K562 (cell line): ENCODE results near the gene ARMH1. TPM values are rescaled to one million over a fixed set of nuclear protein-coding genes. Genes with fewer than 3 reads are reported as not detected.

Source experiments
- ATAC-seq: fragments of 200-7000 bp; cut with Tn5 transposase; 3 replicates; pipeline ENCODE4 v1.9.1; 2020; ENCODE audit warnings: moderate library complexity
- BruUV-seq: library from RNA; stranded (reverse); fragments of 400-500 nt; replicated peaks from 2 replicates; lab custom pipeline; 2021; lab: Mats Ljungman, UMichigan
- CTCF ChIA-PET: fragments of 300-600 bp; formaldehyde crosslinking; extraction: SDS; loops from one replicate; lab custom pipeline; 2021; ENCODE audit warnings: low intra/inter-chr PET ratio; lab: Yijun Ruan, JAX
- POLR2A ChIA-PET: fragments of 300-600, 350-650 bp; sonication (Branson Sonifier 250); formaldehyde crosslinking; extraction: SDS; loops from one replicate; lab custom pipeline; 2021; ENCODE audit warnings: antibody characterized with exemption, inconsistent platforms; lab: Yijun Ruan, JAX
- DNase-seq, 4 experiments: peaks; one replicate each; pipeline versions ENCODE4 v3.0.0 to v3.0.0-alpha.2; 2011 to 2018; ENCODE audit warnings: low spot score in 3 of 4, mixed read lengths in 3 of 4; ENCODE audit errors: extremely low read depth in 1 of 4
- FAIRE-seq: peaks from 2 replicates; lab custom pipeline; 2011; peaks lifted over from hg19 to GRCh38; lab: Jason Lieb, UNC
- H2AFZ ChIP-seq: 2 replicates; pipeline ENCODE4 v1.6.0; 2011; ENCODE audit warnings: low read depth, low read length, control low read depth, inconsistent platforms
- H3K27ac ChIP-seq: fragments of 200-600 bp; 3 replicates; pipeline ENCODE4 v1.8.0; 2011; ENCODE audit warnings: low read depth, mild to moderate bottlenecking, control low read depth, inconsistent platforms, low read length, moderate library complexity, mixed read lengths; ENCODE audit errors: extremely low read depth
- H3K27me3 ChIP-seq, 2 experiments: fragments of 300-600 bp in 1 of 2; 2 replicates in 1 of 2; 3 replicates in 1 of 2; pipeline versions ENCODE4 v1.6.0 to v1.8.0; 2011; ENCODE audit warnings: inconsistent platforms in 2 of 2, low read length in 2 of 2, mild to moderate bottlenecking in 1 of 2, mixed read lengths in 1 of 2, moderate library complexity in 1 of 2; ENCODE audit not compliant: control insufficient read depth in 2 of 2, insufficient read depth in 2 of 2
- H3K36me3 ChIP-seq: fragments of 300-600 bp; 3 replicates; pipeline ENCODE4 v1.8.0; 2011; ENCODE audit warnings: mild to moderate bottlenecking, low read length, inconsistent platforms; ENCODE audit not compliant: control insufficient read depth, insufficient read depth
- H3K4me1 ChIP-seq, 2 experiments: fragments of 200-600 bp in 1 of 2; replicated peaks in 1 of 2; 2 replicates in 1 of 2; 3 replicates in 1 of 2; pipeline versions ENCODE4 v1.5.1 to v1.8.0; 2011; ENCODE audit warnings: inconsistent platforms in 2 of 2, low read length in 2 of 2, mild to moderate bottlenecking in 1 of 2, mixed read lengths in 1 of 2, moderate library complexity in 1 of 2; ENCODE audit not compliant: control insufficient read depth in 2 of 2, insufficient read depth in 2 of 2
- H3K4me2 ChIP-seq: 2 replicates; pipeline ENCODE4 v1.6.1; 2011; ENCODE audit warnings: low read length, control low read depth, inconsistent platforms, mixed read lengths; ENCODE audit not compliant: insufficient read depth
- H3K4me3 ChIP-seq: fragments of 200-600 bp; sonication (generic), shearing (Covaris generic); 2 replicates; pipeline ENCODE4 v1.5.1; 2016; ENCODE audit warnings: control low read depth, inconsistent platforms
- H3K79me2 ChIP-seq: fragments of 200-600 bp; 3 replicates; pipeline ENCODE4 v1.8.0; 2011; ENCODE audit warnings: low read length, inconsistent platforms; ENCODE audit not compliant: control insufficient read depth, insufficient read depth
- H3K9ac ChIP-seq, 2 experiments: 2 replicates each; pipeline versions ENCODE4 v1.6.0 to v1.6.1; 2011; ENCODE audit warnings: low read depth in 2 of 2, low read length in 2 of 2, control low read depth in 1 of 2, inconsistent platforms in 1 of 2, mild to moderate bottlenecking in 1 of 2, mixed read lengths in 1 of 2; ENCODE audit not compliant: insufficient read depth in 1 of 2
- H3K9me1 ChIP-seq: one replicate; pipeline ENCODE4 v1.6.0; 2011; ENCODE audit warnings: inconsistent platforms, mild to moderate bottlenecking, low read length, moderate library complexity; ENCODE audit not compliant: control insufficient read depth, insufficient read depth
- H3K9me3 ChIP-seq: replicated peaks from 2 replicates; pipeline ENCODE4 v1.5.1; 2011; ENCODE audit warnings: low read depth, low read length, inconsistent platforms; ENCODE audit not compliant: control insufficient read depth, insufficient read depth
- H4K20me1 ChIP-seq: replicated peaks from 2 replicates; pipeline ENCODE4 v1.6.1; 2011; ENCODE audit warnings: low read length, inconsistent platforms, mixed read lengths; ENCODE audit not compliant: control insufficient read depth, insufficient read depth
- KAT2B ChIP-seq: IDR thresholded peaks from one replicate; pipeline ENCODE4 v1.6.1; 2012; ENCODE audit warnings: low read depth, mild to moderate bottlenecking, control low read depth, inconsistent platforms, low read length, moderate library complexity
- KDM1A ChIP-seq, 2 experiments: fragments of 450-650 bp; IDR thresholded peaks; 2 replicates each; pipeline ENCODE4 v1.6.1; 2016; ENCODE audit warnings: mild to moderate bottlenecking in 2 of 2
- L3MBTL2 ChIP-seq: fragments of 450-650 bp; IDR thresholded peaks from 2 replicates; pipeline ENCODE4 v1.6.1; 2016; ENCODE audit warnings: mild to moderate bottlenecking, moderate library complexity
- MEF2D ChIP-seq: conservative IDR thresholded peaks from 2 replicates; pipeline ENCODE4 v1.6.1; 2016; ENCODE audit warnings: low read depth, missing genetic modification characterization, missing compliant biosample characterization
- STAT5B ChIP-seq: fragments of 250-450 bp; sonication (Bioruptor Pico); IDR thresholded peaks from 2 replicates; pipeline ENCODE4 v1.8.0; 2021; ENCODE audit warnings: mild to moderate bottlenecking, inconsistent platforms
- WGBS: fragments of 100-300 bp; shearing (Covaris generic); methylation state at CpG from one replicate; pipeline ENCODE4 v1.1.6; 2016; ENCODE audit warnings: low coverage, mixed read lengths; ENCODE audit not compliant: insufficient coverage; ENCODE audit errors: missing lambda C conversion rate; 5-methylcytosine and 5-hydroxymethylcytosine counted together
- in situ Hi-C: fragments of 300-500 bp; cut with MboI; formaldehyde crosslinking; loops from 4 replicates; pipeline ENCODE4 v1.15.0; 2018; ENCODE audit warnings: inconsistent platforms, mixed read lengths
- intact Hi-C: fragments of 100-400 bp; cut with micrococcal nuclease; formaldehyde crosslinking; loops from 2 replicates; pipeline ENCODE4 v1.14.2; 2022
- polyA plus RNA-seq, 8 experiments: library from polyadenylated mRNA; depleted of rRNA in 4 of 8; stranded (reverse) in 5 of 8; unstranded in 3 of 8; fragments of >200 nt; fragmentation: Nextera tagmentation in 2 of 8; fragmentation: Illumina TruSeq in 1 of 8; extraction: Ambion mirVana in 2 of 8; extraction: Trizol in 1 of 8; gene quantifications; 2 replicates each; pipeline versions ENCODE4 v1.2.1 to v1.2.3, GENCODE V29; 2011 to 2014; ENCODE audit warnings: inconsistent platforms in 1 of 8, missing spikeins in 1 of 8
- total RNA-seq, 7 experiments: library from RNA; depleted of rRNA in 6 of 7; stranded (reverse); fragments of >200 nt in 6 of 7; fragmentation: Illumina TruSeq in 2 of 7; extraction: Trizol in 2 of 7; gene quantifications; 2 replicates each; pipeline versions ENCODE4 v1.2.1 to v1.2.3, GENCODE V29; 2011 to 2021; ENCODE audit warnings: low replicate concordance in 1 of 7
- TF ChIP-seq, protein P1 (sequence below), 3 experiments: IDR thresholded peaks in 2 of 3; conservative IDR thresholded peaks in 1 of 3; 2 replicates each; pipeline ENCODE4 v1.5.1; 2011 to 2012; ENCODE audit warnings: low read length in 3 of 3, mild to moderate bottlenecking in 3 of 3, control low read depth in 2 of 3, improper control_type of control experiment in 1 of 3, inconsistent platforms in 1 of 3, low read depth in 1 of 3, mixed read lengths in 1 of 3, moderate library complexity in 1 of 3; ENCODE audit not compliant: insufficient read depth in 2 of 3
- TF ChIP-seq, protein P2 (sequence below): fragments of 450-650 bp; IDR thresholded peaks from 2 replicates; pipeline ENCODE4 v1.6.1; 2016; ENCODE audit warnings: mild to moderate bottlenecking, moderate library complexity
- TF ChIP-seq, protein P3 (sequence below): fragments of 250-450 bp; sonication (Bioruptor Pico); IDR thresholded peaks from 2 replicates; pipeline ENCODE4 v1.8.0; 2022; ENCODE audit warnings: moderate library complexity, mild to moderate bottlenecking, inconsistent platforms

ARMH1 gene
- total and polyA plus RNA-seq, 9 of the 15 experiments (the other 6 are each of a cell fraction or from before 2014, with no cell fraction given), result 0.41 TPM; not detected in 8

DNA sequence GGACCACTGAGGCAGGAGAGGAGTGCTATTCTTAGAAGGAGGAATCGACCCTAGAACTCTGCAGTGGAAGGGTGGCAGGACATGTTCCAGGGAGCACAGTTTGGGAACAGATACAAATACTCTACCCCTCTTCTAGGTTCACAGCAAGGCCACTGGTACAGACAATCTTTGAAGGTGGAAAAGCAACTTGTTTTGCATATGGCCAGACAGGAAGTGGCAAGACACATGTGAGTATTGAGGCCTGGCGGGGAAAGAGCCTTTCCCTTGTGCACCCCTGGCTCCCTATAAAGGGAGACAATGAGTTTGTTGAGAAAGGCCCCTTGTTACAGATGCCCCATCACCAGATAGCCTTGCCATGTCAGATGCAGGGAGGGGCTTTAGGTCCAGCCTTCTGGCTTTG is 82.9 kb downstream of the ARMH1 start:
- CTCF ChIA-PET, result no interaction called here
- Histone ChIP-seq H3K79me2 (no peaks in the 10 kb centered on the region; the same call in 2 of the 3 replicates), H3K4me1 (no peaks in the 10 kb centered on the region)
- TF ChIP-seq KDM1A (IDR thresholded peaks at IDR 0.05) (no peak), L3MBTL2 (no peak), STAT5B (CRISPR knock-in tag) (no peak), KAT2B (no peak), MEF2D (tag) (no peak)
- TF ChIP-seq, protein P1, sequence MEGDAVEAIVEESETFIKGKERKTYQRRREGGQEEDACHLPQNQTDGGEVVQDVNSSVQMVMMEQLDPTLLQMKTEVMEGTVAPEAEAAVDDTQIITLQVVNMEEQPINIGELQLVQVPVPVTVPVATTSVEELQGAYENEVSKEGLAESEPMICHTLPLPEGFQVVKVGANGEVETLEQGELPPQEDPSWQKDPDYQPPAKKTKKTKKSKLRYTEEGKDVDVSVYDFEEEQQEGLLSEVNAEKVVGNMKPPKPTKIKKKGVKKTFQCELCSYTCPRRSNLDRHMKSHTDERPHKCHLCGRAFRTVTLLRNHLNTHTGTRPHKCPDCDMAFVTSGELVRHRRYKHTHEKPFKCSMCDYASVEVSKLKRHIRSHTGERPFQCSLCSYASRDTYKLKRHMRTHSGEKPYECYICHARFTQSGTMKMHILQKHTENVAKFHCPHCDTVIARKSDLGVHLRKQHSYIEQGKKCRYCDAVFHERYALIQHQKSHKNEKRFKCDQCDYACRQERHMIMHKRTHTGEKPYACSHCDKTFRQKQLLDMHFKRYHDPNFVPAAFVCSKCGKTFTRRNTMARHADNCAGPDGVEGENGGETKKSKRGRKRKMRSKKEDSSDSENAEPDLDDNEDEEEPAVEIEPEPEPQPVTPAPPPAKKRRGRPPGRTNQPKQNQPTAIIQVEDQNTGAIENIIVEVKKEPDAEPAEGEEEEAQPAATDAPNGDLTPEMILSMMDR (IDR thresholded peaks at IDR 0.05 in 2 of 3, conservative IDR thresholded peaks at IDR 0.05 in 1 of 3; ENCODE audit: insufficient read depth in 2 of 3, low read depth in 1 of 3, low read length in 3 of 3), result no peak
- TF ChIP-seq, protein P2, sequence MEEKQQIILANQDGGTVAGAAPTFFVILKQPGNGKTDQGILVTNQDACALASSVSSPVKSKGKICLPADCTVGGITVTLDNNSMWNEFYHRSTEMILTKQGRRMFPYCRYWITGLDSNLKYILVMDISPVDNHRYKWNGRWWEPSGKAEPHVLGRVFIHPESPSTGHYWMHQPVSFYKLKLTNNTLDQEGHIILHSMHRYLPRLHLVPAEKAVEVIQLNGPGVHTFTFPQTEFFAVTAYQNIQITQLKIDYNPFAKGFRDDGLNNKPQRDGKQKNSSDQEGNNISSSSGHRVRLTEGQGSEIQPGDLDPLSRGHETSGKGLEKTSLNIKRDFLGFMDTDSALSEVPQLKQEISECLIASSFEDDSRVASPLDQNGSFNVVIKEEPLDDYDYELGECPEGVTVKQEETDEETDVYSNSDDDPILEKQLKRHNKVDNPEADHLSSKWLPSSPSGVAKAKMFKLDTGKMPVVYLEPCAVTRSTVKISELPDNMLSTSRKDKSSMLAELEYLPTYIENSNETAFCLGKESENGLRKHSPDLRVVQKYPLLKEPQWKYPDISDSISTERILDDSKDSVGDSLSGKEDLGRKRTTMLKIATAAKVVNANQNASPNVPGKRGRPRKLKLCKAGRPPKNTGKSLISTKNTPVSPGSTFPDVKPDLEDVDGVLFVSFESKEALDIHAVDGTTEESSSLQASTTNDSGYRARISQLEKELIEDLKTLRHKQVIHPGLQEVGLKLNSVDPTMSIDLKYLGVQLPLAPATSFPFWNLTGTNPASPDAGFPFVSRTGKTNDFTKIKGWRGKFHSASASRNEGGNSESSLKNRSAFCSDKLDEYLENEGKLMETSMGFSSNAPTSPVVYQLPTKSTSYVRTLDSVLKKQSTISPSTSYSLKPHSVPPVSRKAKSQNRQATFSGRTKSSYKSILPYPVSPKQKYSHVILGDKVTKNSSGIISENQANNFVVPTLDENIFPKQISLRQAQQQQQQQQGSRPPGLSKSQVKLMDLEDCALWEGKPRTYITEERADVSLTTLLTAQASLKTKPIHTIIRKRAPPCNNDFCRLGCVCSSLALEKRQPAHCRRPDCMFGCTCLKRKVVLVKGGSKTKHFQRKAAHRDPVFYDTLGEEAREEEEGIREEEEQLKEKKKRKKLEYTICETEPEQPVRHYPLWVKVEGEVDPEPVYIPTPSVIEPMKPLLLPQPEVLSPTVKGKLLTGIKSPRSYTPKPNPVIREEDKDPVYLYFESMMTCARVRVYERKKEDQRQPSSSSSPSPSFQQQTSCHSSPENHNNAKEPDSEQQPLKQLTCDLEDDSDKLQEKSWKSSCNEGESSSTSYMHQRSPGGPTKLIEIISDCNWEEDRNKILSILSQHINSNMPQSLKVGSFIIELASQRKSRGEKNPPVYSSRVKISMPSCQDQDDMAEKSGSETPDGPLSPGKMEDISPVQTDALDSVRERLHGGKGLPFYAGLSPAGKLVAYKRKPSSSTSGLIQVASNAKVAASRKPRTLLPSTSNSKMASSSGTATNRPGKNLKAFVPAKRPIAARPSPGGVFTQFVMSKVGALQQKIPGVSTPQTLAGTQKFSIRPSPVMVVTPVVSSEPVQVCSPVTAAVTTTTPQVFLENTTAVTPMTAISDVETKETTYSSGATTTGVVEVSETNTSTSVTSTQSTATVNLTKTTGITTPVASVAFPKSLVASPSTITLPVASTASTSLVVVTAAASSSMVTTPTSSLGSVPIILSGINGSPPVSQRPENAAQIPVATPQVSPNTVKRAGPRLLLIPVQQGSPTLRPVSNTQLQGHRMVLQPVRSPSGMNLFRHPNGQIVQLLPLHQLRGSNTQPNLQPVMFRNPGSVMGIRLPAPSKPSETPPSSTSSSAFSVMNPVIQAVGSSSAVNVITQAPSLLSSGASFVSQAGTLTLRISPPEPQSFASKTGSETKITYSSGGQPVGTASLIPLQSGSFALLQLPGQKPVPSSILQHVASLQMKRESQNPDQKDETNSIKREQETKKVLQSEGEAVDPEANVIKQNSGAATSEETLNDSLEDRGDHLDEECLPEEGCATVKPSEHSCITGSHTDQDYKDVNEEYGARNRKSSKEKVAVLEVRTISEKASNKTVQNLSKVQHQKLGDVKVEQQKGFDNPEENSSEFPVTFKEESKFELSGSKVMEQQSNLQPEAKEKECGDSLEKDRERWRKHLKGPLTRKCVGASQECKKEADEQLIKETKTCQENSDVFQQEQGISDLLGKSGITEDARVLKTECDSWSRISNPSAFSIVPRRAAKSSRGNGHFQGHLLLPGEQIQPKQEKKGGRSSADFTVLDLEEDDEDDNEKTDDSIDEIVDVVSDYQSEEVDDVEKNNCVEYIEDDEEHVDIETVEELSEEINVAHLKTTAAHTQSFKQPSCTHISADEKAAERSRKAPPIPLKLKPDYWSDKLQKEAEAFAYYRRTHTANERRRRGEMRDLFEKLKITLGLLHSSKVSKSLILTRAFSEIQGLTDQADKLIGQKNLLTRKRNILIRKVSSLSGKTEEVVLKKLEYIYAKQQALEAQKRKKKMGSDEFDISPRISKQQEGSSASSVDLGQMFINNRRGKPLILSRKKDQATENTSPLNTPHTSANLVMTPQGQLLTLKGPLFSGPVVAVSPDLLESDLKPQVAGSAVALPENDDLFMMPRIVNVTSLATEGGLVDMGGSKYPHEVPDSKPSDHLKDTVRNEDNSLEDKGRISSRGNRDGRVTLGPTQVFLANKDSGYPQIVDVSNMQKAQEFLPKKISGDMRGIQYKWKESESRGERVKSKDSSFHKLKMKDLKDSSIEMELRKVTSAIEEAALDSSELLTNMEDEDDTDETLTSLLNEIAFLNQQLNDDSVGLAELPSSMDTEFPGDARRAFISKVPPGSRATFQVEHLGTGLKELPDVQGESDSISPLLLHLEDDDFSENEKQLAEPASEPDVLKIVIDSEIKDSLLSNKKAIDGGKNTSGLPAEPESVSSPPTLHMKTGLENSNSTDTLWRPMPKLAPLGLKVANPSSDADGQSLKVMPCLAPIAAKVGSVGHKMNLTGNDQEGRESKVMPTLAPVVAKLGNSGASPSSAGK, result no peak
- TF ChIP-seq, protein P3, sequence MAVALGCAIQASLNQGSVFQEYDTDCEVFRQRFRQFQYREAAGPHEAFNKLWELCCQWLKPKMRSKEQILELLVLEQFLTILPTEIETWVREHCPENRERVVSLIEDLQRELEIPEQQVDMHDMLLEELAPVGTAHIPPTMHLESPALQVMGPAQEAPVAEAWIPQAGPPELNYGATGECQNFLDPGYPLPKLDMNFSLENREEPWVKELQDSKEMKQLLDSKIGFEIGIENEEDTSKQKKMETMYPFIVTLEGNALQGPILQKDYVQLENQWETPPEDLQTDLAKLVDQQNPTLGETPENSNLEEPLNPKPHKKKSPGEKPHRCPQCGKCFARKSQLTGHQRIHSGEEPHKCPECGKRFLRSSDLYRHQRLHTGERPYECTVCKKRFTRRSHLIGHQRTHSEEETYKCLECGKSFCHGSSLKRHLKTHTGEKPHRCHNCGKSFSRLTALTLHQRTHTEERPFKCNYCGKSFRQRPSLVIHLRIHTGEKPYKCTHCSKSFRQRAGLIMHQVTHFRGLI (CRISPR knock-in tag), result no peak

More for the DNA sequence above, 82.9 kb downstream of the ARMH1 start:
- no peak overlapping the region for H3K4me2 ChIP-seq
- no peak for FAIRE-seq
- H3K36me3 ChIP-seq, result peaks cover 99% of the 10 kb centered on the region
- POLR2A ChIA-PET, result interaction anchor here (1.5 to 11.4 kb wide), 2 partner anchors 9 to 10 kb away, joined by 4 to 199 read pairs; no protein-coding TSS in a partner anchor
- no peak overlapping the region for H2AFZ ChIP-seq
- intact Hi-C loops (no loop called here), in situ Hi-C loops (no loop called here)
- H3K9ac ChIP-seq, result no peak overlapping the region
- no peak overlapping the region for H3K4me3 ChIP-seq
- H3K27ac ChIP-seq, result no peak overlapping the region
- ATAC-seq, result no peak
- H3K27me3 ChIP-seq, result no peaks in the 10 kb centered on the region
- H4K20me1 ChIP-seq, result peaks cover 4% of the 10 kb centered on the region; the same call in 1 of the 2 replicates
- H3K9me1 ChIP-seq, result peaks cover 5% of the 10 kb centered on the region
- H3K9me3 ChIP-seq, result no peaks in the 10 kb centered on the region
- BruUV-seq, result no TSS peak
- 93% methylated on average over 2 of the region's 2 CpGs for WGBS
- DNase-seq, result no peak
